Embryonic facial prominence (tissue), 1 donor: Measurements from ENCODE around the gene CRHBP.

ENCODE experiments used
- DNase-seq: peaks from one replicate; pipeline ENCODE4 v3.0.0-alpha.2; 2016; ENCODE audit errors: extremely low spot score

CRHBP gene

DNA sequence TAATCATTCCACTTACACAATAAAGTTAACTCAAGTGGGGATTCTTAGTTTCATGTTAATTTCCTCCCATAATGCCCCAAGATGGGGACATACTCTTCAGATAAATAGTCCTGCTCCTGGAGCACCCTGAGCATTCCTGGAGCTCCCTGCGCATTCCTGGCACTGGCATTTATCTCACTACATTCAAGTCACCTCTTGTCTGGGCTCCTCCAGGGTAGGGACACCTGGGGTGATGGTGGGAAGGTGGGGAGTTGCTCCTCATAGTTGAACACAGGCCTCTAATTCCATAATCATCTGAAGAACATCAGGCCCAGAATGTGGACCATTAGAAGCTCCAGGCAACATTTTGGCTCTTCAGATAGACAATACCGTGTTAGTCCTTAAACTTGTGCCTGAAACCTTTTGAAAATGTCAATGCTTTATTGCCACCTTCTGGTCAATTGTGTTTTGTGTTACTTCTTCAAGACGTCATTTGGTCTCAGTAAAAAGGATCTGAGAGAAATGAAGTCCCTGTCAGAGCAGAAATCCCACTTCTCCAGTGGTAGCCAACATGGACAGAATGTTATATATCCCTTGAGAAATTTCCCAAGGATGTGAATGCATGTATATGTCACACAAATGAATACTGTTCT lies 63.2 kb downstream of the CRHBP start:
- DNase-seq = no peak

DNA sequence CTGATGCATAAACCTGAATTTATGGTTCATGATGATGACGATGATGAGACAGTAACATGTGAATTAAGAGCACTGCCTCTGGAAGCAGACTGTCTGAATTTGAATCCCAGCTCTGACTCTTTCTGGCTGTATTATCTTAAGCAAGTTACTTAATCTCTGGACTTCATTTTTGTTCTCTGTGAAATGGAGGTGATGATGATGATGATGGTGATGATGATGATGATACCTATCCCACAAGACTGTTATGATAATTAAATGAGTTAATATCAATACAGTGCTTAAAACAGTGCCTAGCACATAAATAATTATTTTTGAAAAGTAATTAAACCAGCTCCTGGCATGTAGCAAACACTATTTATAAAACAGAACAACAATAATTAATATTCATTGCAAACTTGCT lies 64.1 kb downstream of the CRHBP start:
- DNase-seq = no peak

GRCh38 chr5:77017668-77018067 lies 64.8 kb downstream of the CRHBP start:
- DNase-seq = no peak
